Fibroblast of gingiva (primary cell): Measurements from ENCODE around the gene PRKAR2A.
A peak's percentile ranks its signal among the peaks of the same experiment; 100 is the strongest.
"Not testable (repeated sequence)": the region's sequence is repeated elsewhere in the genome, so short reads cannot be mapped to it uniquely, and the experiment has no call there.

Experiments used
- DNase-seq: peaks from one replicate; pipeline ENCODE4 v3.0.0-alpha.2; 2011; ENCODE audit warnings: low read depth

PRKAR2A gene

GRCh38 chr3:48727511-48727910 lies 120.2 kb downstream of the PRKAR2A start:
- DNase-seq, result no peak

- not testable (repeated sequence) for DNase-seq
These were observed 122.4 kb downstream of the PRKAR2A start for GRCh38 chr3:48725185-48725855.

- no peak for DNase-seq
These were observed 123.9 kb downstream of the PRKAR2A start for GRCh38 chr3:48723725-48724124.

GRCh38 chr3:48723293-48723692 lies 124.4 kb downstream of the PRKAR2A start:
- DNase-seq, result not testable (repeated sequence)

GRCh38 chr3:48716982-48717746 lies 130.5 kb downstream of the PRKAR2A start, which contains the start of gene IP6K2:
Gene IP6K2 (minus strand): TSS chr3:48717221. CDS start chr3:48695291, 21,930 bp downstream.
- DNase-seq, result peak; percentile 97

- DNase-seq, result no peak
These were observed 131.1 kb downstream of the PRKAR2A start for GRCh38 chr3:48716508-48716981.

- DNase-seq, result peak; percentile 59
These were observed 132.4 kb downstream of the PRKAR2A start for GRCh38 chr3:48715174-48715800.

GRCh38 chr3:48711727-48712126 lies 135.9 kb downstream of the PRKAR2A start:
- no peak for DNase-seq

- DNase-seq, result peak; percentile 19
These were observed 138.6 kb downstream of the PRKAR2A start for GRCh38 chr3:48709051-48709461.

- DNase-seq, result peak; percentile 70
These were observed 139.2 kb downstream of the PRKAR2A start for GRCh38 chr3:48708481-48708889.

GRCh38 chr3:48707157-48707556 lies 140.5 kb downstream of the PRKAR2A start:
- DNase-seq, result no peak

GRCh38 chr3:48702320-48702920 lies 145.3 kb downstream of the PRKAR2A start:
- DNase-seq, result no peak

GRCh38 chr3:48700731-48701405 lies 146.8 kb downstream of the PRKAR2A start:
- no peak for DNase-seq

GRCh38 chr3:48698891-48699290 lies 148.8 kb downstream of the PRKAR2A start:
- DNase-seq, result no peak

GRCh38 chr3:48697952-48698351 lies 149.7 kb downstream of the PRKAR2A start:
- DNase-seq, result no peak

GRCh38 chr3:48696601-48697000 lies 151.1 kb downstream of the PRKAR2A start:
- DNase-seq, result no peak
